HG02970 (cell line): ENCODE measurements around the gene PHYHD1.

ENCODE experiments used
- ATAC-seq: cut with Tn5 transposase; IDR thresholded peaks from one replicate; pipeline ENCODE4 v1.9.1; 2021; ENCODE audit warnings: mild to moderate bottlenecking, moderate library complexity, moderate number of reproducible peaks; ENCODE audit not compliant: unreplicated experiment, low FRiP score

Gene PHYHD1

DNA sequence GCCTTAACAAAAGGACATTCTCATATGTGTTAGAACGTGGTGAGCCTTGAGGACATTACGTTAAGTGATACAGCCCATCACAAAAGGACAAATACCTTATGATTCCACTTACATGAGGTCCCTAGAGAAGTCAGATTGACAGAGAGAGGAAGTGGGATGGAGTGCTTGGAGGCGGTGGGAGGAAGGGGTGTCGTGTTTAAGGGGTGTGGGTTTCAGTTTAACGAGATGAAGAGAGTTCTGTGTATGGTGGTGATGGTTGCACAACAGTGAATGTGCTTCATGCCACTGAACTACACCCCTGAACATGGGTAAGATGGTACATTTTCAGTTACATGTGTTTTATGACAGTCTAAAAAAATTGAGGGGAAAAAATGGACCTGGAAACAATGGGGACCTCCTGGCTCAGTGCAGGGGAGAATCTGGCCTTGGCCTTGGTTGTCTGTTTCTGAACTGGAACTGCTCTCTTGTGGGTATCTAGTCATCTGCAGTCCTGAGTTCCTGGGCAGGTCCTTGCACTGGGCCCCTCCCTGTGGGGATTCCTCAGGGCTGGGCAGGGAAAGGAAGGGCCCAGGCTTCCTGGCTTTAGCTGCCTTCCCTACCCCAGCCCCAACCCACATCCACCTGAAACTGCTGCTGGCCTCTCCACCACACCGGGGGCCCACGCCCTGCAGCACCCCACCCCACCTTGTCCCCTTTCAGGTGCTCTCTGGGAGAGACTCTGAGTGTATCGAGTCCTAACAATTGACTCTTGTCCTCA is 21.0 kb upstream of the PHYHD1 start:
- ATAC-seq = no peak

DNA sequence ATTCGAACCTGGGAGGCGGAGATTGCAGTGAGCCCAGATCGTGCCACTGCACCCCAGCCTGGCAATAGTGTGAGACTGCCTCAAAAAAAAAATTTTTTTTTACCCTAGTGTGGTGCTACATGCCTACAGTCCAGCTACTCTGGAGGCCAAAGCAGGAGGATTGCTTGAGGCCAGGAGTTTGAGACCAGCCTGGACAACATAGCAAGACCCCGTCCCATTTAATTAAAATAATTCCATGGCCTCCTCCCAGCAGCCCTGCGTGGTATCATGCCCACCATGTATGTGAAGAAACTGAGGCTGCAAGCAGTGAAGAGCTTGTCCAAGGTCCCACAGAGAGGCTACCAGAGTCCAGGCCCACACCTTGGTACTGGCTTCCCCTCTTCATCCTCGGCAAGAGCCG is 19.4 kb upstream of the PHYHD1 start:
- no peak for ATAC-seq

DNA sequence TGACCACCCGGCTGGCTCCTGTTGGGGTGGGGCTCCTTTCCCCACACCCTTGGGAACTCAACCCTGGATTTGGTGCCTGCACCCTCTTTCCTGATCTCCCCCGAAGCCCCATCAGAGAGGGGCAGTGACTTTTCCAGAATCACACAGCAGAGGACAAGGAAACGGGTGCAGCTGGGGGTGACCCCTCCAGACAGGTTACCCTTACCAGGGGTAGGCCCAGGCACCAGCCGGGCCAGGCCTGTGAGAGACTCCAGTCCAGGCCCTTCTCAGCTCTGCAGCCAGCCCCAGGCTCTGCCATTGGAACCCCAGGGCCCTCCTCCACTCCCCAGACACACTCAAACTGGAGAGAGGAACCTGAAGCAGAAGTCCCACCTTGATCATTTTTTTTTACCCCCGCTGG is 19.0 kb upstream of the PHYHD1 start:
- ATAC-seq = no peak

DNA sequence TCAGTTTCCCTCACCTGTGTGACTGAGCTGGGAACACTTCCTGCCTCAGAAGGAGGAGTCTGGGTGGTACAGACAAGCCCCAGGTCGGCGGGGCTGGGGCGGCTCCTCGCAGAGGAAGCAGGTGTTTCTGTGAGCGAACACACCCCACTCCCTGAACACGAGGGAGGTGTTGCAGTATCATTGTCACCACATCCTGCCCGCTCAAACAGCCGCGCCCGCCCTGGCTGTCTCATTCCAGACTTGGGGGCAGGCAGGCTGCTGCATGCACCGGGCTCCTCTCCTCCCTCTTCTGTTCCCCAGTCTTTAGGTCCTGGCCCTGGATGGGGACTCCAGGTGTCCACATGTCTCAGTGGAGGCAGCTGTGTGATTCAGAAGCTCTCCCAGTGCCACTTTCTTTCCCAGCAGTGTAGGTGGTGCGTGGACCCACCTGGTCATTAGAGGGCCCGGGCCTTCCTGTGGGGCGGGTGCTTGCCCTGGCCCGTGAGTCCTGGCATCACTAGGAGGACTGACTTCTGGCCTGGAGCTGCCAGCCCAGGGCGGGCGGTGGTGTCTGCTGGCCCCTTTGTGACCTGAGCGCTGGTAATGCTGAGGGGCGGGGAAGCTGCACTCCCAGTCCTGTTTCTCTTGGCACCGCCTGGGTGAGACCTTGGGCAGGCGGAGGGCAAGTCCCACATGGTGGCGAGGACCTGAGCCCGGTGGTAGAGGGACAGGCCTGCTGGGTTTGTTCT is 18.3 kb upstream of the PHYHD1 start:
- no peak for ATAC-seq

DNA sequence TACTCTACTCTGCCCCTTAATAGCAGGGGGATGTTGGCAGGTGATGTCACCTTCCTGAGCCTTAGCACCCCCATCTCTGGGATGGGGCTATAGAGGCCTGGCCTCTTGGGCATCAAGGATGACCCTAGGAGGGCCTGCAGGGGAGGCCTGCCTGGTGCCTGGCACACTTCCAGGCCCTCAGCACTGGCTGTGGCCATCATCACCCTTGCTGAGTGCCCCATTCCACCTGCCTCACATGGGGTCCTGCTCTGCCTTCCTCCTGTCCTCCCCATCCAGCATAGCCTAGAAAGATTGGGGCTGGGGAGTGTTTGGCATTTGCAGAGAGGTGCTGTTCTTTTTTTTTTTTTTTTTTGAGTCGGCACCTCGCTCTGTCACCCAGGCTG is 17.7 kb upstream of the PHYHD1 start:
- ATAC-seq = no peak

DNA sequence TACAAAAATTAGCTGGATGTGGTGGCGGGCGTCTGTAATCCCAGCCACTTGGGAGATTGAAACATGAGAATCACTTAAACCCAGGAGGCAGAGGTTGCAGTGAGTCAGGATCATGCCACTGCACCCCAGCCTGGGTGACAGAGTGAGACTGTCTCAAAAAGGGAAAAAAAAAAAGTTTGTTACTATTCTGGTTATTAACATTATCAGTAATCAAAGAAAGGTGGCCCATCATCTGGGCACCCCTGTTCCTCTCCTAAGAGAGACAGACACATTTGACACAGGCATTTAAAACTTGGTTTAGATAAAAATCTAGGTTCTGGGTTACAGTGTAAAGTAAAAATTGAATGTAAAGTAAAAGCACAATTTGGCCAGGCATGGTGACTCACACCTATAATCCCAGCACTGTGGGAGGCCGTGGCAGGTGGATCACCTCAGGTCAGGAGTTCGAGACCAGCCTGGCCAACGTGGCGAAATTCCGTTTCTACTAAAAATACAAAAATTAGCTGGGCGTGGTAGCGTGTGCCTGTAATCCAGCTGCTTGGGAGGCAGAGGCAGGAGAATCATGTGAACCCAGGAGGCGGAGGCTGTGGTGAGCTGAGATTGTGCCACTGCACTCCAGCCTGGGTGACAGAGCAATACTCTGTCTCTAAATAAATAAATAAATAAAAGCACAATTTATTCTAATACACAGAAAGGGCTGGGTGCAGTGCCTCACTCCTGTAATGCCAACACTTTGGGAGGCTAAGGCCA is 16.7 kb upstream of the PHYHD1 start:
- no peak for ATAC-seq

DNA sequence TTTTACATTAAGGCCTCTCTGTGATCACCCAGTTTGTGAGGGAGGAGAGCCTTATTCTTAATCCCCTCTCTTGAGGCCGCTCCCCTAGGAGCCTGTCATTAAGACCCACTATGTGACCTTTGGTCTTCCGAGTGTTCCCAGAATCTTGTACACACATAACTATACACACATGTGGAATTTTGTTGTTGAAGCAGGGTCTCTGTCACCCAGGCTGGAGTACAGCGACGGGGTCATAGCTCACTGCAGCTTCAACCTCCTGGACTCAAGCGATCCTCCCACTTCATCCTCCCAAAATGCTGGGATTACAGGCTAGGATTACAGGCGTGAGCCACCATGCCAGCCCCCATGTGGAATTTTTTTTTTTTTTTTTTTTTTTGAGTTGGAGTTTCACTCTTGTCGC is 14.8 kb upstream of the PHYHD1 start:
- no peak for ATAC-seq

DNA sequence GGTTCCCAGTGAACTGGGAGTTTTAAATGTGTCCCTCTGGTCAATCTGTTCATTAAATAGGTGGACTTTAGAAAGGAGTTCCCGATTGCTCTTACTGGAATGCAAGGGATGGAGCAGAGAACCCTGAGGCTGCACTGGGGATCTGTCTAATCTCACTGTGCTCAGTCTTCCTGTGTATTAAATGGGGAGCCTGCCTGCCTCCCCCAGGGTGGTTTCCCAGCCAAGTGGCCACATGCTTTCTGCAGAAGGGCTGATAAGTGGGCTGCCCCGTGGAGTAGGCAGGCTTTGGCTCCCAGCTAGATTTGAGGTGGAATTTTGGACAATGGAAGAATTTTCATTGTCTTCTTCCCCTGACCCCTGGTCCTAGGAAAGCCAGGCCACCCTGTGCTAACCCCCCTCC is 14.0 kb upstream of the PHYHD1 start:
- no peak for ATAC-seq

DNA sequence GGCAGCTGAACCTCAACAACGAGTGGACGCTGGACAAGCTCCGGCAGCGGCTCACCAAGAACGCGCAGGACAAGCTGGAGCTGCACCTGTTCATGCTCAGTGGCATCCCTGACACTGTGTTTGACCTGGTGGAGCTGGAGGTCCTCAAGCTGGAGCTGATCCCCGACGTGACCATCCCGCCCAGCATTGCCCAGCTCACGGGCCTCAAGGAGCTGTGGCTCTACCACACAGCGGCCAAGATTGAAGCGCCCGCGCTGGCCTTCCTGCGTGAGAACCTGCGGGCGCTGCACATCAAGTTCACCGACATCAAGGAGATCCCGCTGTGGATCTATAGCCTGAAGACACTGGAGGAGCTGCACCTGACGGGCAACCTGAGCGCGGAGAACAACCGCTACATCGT is 12.4 kb upstream of the PHYHD1 start:
- ATAC-seq = no peak

DNA sequence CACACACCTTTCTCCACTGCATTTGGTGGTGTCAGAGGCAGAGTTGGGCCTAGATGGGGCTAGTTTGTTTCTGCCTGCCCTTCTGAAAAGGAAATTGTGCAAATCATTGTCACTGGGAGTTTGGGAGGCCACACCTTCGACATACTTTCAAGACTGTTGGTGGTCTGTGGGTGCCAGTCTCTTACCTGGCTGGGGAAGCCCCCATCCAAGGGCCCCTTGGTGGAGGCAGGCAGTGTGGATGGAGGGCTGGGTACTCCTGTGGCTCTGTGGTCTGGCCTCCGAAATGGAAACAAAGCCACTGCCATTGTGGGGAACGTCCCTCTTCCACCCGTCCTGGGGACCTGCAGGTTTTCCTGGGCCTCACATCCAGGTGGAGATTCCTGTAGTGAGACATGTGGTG is 10.9 kb upstream of the PHYHD1 start:
- no peak for ATAC-seq

DNA sequence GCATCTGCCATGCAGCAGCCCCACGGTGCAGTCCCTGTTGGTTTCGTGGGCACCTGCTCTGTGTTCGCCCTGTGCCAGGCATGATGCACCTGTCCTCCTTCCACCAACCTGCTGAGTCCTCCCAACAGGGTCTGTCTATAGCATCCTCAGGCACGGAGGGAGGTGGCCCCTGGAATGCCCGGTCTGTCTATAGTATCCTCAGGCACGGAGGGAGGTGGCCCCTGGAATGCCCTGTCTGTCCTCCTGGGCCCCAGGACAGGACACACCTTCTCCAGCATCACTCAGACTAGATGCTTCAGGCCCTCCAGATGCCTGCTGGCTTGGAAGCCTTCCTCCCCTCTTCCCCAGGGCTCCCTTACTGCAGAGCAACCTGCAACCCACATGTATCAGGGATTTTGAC is 9.9 kb upstream of the PHYHD1 start:
- no peak for ATAC-seq

DNA sequence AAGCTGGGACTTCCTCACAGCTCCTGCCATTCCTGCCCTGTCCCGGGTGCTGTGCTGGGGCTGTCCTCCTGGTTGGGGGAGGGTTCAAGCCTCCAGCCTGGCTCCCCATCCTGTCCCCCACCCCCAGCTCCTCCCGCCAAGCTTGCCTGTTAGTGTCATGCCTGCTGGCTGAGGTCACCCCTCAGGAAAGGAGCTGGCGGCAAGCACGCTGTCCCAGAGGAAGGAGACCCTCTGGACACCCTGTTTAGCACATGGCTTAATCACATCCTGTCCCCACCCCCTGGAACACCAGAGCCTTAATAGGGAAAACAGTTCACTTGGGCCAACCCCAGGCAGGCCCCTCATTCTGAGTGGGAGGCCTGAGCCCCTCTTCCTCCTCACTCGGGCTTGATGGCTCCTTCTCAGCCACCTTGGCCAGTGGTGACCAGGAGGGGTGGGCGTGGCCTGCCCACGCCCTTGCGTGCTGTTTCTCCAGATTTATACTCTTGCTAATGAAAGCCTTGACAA is 9.2 kb upstream of the PHYHD1 start:
- no peak for ATAC-seq

DNA sequence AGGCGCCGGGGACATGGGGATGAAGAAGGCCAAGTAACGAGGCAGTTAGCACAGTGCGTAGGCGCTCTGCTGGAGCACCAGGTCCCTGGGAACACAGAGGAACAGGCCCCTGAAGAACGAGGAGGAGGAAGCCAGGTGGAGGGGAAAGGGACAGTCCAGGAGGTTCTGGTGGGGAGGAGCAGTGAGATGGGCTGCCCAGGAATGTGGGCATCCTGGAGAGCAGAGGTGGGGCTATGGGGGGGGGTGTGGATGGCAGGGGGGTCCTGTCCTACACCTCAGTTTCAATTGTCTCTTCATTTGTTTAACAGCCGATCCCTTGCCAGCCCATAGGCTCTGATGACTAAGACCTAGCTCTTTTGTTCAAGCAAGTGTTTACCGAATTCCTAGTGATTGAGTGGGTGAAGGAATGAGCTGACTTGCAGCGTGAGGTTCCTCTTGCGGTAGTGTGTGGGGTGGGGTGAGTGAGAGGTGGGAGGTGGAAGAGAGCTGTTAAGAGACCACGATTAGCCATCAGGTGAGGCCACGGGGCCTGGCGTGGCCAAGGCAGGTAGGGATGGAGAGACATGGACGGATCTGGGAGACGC is 8.4 kb upstream of the PHYHD1 start:
- no peak for ATAC-seq

DNA sequence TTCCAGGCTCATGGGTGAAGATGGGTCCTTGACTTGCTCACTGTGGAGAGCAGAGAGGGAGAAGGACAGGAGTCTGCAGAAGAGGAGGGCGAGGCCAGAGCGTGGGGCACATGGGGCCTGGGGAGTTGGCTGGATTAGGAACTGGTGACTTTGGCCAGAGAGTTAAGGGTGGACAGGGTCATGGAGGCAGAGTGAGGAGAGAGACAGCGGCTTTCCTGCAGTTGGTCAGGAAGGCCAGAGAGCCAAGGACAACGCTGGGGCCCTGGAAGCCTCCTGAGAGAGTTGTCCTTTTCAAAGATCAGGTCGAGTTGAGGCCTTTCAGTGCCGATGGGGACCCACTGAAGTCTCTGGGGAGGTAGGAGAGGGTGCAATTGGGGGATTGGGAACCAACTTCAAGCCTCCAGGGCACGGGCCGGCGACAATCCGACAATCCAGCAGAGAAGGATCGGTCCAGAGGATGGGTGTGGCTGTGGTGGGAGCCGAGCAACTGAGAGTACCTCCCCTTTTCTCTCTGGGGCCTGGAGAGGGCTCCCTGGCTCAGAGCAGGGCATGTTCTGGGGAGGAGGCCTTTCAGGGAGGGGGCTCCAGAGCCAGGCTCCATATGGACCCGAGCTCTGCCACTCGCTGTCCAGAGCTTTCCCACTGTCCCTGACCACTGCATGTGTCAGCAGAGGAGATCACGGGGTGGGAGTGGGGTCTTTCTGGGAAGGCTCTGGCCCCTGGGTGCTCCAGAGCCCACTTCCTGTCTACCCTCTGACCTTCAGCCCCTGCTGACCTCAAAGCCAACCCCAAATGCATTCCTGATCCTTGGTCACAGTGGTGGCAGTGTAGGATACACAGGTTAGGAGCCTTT is 7.5 kb upstream of the PHYHD1 start:
- no peak for ATAC-seq

DNA sequence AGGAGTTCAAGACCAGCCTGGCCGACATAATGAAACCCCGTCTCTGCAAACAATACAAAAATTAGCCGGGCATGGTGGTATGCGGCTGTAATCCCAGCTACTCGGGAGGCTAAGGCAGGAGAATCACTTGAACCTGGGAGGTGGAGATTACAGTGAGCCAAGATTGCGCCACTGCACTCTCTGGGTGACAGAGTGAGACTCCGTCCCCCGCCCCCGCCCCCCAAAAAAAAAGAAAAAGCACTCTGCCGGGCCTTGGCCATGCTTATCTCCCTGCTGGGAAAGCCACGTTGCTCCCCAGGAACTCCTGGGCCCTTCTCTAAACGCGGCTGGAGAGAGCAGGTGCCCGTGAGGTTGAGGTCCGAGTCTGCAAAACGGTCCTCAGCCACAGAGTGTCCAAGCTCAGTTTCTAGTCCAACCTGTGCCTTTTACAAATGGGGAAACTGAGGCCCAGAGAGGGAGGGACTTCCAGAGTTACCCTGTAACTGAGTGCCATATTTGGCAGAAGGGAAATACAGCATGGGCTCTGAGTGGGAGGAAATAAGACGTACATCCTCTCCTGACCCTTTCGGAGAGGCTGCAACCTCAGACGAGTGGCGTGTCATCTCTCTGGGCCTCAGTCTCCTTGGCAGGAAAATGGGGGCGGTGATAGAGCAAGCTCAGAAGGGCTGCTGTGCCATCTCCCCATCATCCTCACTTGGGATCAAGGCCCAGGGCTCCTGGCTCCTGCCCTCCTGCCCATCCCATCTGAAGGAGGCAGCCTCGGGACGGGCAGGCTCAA is 6.6 kb upstream of the PHYHD1 start:
- no peak for ATAC-seq

DNA sequence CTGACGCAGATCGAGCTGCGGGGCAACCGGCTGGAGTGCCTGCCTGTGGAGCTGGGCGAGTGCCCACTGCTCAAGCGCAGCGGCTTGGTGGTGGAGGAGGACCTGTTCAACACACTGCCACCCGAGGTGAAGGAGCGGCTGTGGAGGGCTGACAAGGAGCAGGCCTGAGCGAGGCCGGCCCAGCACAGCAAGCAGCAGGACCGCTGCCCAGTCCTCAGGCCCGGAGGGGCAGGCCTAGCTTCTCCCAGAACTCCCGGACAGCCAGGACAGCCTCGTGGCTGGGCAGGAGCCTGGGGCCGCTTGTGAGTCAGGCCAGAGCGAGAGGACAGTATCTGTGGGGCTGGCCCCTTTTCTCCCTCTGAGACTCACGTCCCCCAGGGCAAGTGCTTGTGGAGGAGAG is 4.6 kb upstream of the PHYHD1 start:
- ATAC-seq = no peak

DNA sequence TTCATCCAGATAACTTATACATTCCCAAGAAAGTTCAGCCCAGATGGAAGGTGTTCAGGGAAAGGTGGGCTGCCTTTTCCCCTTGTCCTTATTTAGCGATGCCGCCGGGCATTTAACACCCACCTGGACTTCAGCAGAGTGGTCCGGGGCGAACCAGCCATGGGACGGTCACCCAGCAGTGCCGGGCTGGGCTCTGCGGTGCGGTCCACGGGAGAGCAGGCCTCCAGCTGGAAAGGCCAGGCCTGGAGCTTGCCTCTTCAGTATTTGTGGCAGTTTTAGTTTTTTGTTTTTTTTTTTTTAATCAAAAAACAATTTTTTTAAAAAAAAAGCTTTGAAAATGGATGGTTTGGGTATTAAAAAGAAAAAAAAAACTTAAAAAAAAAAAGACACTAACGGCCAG is 4.0 kb upstream of the PHYHD1 start:
- no peak for ATAC-seq

DNA sequence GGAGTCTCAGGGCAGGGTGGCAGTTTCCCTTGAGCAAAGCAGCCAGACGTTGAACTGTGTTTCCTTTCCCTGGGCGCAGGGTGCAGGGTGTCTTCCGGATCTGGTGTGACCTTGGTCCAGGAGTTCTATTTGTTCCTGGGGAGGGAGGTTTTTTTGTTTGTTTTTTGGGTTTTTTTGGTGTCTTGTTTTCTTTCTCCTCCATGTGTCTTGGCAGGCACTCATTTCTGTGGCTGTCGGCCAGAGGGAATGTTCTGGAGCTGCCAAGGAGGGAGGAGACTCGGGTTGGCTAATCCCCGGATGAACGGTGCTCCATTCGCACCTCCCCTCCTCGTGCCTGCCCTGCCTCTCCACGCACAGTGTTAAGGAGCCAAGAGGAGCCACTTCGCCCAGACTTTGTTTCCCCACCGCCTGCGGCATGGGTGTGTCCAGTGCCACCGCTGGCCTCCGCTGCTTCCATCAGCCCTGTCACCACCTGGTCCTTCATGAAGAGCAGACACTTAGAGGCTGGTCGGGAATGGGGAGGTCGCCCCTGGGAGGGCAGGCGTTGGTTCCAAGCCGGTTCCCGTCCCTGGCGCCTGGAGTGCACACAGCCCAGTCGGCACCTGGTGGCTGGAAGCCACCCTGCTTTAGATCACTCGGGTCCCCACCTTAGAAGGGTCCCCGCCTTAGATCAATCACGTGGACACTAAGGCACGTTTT is 3.5 kb upstream of the PHYHD1 start:
- no peak for ATAC-seq

DNA sequence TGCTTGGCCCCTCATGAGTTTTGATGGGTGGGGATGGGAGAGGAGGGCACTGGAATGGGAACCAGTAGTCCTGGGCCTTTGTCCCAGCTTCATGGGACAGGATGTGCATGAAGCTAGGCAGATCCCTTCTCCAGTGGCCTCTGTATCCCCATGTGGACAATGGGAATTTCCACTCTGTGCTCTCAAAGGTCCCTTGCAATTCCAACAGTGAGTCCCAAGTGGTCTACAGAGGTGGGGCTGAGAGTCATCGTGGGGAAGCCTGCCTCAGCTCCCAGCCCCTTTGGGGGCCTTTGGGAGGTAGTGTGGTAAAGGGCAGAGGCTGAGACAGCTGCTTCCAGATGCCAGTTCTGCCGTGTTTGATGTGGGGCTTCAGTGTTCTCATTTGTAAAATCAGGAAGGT is 1.9 kb upstream of the PHYHD1 start:
- ATAC-seq = no peak
